Activated T-cell treated with anti-CD3 and anti-CD28 coated beads, Interleukin-2, amount 50 U/mL, for 48 hours (primary cell): ENCODE data around the gene RALGAPA1.
"Not testable (repeated sequence)": the region's sequence is repeated elsewhere in the genome, so short reads cannot be mapped to it uniquely, and the experiment has no call there.

Experiments
- DNase-seq, 2 experiments: peaks; one replicate each; pipeline ENCODE4 v3.0.0-alpha.2; 2020

The RALGAPA1 gene

DNA sequence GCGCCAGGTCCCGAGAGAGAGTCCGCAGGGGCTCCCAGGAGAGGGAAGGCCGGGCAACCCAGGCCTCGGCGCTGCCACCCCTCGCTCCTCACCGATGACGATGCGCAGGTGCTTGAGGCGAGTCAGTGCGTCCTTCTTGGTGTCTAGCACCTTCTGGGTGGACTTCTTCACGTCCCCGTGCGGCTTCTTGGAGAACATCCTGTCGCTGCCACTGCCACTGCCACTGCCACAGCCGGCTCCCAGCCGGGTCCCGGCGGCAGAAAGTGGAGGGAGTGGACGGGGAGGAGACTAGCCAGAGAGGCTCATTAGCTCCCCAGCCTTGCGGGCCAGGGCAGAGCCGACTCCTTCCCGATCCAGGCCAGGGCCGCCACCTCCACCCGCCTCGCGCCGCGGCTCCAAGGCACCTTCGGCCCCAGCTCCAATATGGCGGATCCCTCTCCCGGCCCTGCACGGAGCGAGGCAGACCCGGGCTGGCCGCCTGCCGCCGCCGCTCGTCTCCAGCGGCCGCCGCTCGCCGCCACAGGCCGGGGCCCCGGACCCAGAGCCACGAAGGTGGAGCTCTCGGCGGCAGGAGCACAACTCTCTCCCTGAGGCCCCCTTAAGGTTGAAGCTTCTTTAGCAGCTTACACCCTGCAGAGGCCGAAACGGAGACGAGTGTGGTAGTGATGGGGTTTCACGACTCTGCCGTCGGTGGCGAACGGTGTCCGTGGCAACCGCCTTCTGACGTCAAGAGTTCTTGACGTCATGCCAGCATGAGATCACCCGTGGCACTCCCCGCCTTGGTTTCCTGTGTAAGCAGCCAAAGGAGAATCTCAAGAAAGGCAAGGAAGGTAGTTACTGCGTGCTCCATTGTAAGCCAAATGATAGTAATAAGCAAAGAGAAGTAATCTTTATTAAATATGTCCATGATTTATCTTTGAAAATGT, at the start of gene RALGAPA1:
Gene RALGAPA1, minus strand, starts transcription at position 658 of the 926 bp plus-strand sequence. Its CDS starts 460 bp downstream, at position 198.
- DNase-seq = peak; percentile 89 to 92

DNA sequence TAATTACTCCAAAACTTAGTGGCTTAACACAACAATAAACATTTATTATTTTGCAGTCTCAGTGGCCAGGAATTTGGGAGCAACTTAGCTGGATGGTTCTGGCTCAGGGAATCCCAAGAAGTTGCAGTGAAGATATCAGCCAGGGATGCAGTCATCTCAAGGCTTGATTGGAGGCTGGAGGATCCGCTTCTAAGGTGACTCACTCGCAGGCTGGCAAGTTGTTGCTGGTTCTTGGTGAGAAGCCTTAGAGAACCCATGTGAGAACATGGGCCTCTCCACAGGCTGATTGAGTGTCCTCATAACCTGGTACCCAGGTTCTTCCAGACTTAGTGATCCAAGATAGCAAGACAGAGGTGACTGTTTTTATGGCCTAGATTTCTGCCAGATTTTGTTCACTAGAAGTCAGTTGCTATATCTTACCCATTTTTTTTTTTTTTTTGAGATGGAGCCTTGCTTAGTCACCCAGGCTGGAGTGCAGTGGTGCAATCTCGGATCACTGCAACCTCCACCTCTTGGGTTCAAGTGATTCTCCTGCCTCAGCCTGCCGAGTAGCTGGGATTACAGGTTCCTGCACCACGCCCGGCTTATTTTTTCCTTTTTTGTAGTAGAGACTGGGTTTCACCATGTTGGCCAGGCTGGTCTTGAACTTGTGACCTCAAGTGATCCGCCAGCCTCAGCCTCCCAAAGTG, 49.6 kb upstream of the RALGAPA1 start:
- no peak for DNase-seq

DNA sequence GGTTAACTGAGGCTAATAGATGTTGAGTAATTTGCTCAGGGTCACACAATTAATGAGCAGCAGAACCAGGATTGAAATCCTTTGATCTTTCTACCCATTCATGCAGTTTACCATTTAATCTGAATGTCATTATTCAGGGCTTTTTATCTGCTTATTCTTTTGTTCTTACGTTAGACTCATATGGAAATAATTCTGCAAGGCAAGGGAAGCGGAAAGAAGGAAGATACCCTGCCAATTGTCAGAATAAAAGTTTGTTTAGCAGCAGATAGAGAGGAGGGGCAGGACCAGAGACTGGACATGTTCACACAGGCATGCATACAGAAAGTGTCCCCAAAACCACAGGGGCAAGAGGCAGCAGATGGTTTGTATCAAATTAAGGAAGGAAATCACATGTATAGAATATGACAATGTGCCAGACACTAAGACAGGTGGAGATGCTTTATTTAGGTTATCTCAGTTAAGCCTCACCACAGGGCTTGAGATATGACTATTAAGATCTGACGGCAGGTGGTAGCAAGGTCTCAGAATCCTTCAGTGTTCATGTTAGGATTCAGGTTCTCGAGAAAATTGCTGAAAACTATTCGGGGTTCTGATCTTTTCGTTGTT, 46.9 kb upstream of the RALGAPA1 start:
- no peak for DNase-seq

DNA sequence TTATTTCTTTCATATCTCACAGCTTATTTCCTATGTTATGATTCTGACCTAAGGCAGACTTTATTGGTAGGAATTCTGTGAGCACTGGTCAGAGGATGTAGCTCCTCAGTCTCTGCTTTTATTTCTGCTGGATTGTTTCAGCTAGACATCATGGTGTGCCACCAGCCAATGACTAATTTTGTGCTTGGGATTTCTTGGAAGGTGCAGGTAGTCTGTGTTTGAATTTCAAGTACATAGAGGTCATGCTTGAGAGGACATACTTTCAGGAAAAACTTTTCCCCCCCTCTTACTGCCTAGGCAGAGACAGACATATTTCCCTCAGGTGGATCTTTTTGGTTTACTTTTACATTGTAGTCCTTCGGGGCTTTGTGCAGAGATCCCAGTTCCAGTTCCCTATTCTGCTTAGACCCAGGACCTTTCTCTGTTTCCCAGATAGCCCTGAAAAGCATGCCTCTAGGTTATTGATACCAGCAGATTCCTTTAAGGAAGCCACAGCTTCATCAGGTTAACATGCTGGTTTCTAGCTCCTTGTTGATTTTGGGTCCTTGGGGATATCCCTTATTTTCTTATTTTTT, 45.7 kb upstream of the RALGAPA1 start:
- DNase-seq = no peak

DNA sequence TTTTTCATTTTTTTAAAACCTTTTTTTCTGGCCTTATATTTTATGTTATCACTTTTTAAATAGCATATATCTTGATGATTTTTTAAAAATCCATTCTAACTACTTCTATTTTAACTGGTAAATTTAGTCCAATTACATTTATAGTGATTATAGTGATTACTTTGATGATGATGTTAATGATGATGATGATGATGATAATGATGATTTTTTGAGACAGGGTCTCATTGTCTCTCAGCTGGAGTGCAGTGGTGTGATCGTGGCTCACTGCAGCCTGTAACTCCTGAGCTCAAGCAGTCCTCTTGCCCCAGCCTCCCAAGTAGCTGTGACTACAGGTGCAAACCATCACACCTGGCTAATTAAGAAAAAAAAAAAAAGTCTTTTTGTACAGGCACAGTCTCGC, 44.1 kb upstream of the RALGAPA1 start:
- no peak for DNase-seq

DNA sequence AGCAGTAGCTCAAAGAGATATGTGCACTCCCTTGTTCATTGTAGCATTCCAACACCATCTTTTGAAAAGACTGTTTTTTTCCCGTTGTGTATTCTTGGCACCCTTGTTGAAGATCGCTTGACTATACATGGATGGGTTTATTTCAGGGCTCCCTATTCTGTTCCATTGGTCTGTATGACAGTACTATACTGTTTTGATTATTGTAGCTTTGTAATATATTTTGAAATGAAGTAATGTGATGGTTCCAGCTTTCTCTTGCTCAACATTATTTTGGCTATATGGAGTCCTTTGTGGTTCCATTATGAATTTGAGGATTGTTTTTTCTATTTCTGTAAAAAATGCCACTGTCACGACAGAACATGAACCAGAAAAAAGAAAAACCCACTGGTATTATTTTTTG, 42.7 kb upstream of the RALGAPA1 start:
- DNase-seq = no peak

DNA sequence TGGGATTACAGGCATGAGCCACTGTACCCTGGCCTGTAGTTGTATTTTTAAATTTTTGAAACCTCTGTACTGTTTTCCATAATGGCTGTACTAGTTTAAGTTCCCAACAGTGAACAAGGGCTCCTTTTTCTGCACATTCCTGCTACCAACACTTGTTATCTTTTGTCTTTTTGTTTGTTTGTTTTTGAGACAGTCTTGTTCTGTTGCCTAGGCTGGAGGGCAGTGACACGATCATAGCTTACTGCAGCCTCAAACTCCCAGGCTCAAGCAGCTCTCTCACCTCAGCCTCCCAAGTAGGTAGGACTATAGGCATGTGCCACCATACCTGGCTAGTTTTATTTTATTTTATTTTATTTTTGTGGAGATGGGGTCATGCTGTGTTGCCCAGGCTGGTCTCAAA, 40.0 kb upstream of the RALGAPA1 start:
- DNase-seq = no peak

DNA sequence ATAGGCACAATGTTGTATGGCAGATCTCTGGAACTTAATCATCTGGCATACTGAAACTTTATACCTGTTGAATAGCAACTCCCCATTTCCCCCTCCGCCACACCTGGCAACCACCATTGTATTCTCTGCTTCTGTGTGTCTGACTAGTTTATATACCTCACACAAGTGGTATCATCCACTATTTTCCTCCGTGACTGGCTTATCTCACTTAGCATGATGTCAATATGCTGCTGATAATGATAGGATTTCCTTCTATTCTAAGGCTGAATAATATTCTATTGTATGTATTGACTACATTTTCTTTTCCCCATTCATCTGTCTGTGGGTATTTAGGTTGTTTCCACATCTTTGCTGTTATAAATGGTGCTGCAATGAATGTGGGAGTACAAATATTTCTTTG, 38.5 kb upstream of the RALGAPA1 start:
- no peak for DNase-seq

DNA sequence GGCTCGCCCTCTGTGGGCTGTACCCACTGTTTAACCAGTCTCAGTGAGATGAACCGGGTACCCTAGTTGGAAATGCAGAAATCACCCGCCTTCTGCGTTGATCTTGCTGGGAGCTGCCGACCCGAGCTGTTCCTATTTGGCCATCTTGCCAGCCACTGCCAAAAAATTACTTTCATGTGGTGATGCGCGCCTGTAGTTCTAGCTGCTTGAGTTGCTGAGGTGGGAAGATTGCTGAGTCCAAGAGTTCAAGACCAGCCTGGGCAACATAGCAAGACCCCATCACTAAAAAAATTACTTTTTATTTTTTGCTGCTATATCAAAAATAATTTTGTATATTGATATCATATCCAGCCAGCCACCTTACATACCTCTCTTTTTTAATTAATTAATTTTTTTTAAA, 35.4 kb upstream of the RALGAPA1 start:
- no peak for DNase-seq

DNA sequence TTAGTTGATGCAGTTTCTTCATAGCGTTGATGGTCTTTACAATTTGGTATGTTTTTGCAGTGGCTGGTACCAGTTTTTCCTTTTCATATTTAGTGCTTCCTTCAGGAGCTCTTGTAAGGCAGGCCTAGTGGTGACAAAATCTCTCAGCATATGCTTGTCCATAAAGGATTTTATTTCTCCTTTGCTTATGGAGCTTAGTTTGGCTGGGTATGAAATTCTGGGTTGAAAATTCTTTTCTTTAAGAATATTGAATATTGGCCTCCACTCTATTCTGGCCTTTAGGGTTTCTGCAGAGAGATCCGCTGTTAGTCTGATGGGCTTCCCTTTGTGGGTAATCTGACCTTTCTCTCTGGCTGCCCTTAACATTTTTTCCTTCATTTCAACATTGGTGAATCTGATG, 33.1 kb upstream of the RALGAPA1 start:
- DNase-seq = not testable (repeated sequence)

DNA sequence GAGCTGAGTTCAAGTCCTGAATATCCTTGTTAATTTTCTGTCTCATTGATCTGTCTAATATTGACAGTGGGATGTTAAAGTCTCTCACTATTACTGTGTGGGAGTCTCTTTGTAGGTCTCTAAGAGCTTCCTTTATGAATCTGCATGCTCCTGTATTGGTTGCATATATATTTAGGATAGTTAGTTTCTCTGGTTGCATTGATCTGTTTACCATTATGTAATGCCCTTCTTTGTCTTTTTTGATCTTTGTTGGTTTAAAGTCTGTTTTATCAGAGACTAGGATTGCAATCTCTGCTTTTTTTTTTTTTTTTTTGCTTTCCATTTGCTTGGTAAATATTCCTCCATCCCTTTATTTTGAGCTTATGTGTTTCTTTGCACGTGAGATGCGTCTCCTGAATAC, 32.6 kb upstream of the RALGAPA1 start:
- DNase-seq = not testable (repeated sequence)

DNA sequence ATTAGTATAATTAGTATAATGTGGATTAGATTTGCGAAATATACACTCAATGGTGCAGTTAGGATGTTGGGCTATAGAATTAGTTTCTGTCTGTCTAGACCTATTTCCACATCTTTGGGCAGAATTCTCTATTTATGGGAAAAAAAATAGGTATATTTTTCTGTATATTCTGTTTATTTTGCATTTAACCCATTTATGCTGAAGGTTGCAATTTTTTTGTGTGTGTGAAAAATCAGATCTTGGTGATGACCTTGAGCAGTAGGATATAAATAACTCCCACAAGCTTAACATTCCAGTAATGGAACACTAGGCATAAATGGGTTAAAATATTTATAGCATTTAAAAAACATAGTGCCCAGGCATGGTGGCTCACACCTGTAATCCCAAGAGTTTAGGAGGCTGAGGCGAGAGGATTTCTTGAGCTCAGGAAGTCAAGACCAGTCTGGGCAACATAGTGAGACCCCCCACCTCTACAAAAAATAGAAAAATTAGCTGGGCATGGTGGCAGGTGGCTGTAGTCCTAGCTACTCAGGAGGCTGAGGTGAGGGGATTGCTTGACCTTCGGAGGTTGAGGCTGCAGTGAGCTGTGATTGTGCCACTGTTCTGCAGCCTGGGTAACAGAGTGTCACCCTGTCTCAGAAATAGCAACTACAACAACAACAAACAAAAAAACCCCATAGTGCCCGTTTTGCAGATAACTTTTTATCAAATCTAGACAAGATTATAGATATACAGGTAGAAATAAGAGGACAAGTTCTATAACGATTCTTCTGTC, 26.3 kb upstream of the RALGAPA1 start:
- DNase-seq = no peak

DNA sequence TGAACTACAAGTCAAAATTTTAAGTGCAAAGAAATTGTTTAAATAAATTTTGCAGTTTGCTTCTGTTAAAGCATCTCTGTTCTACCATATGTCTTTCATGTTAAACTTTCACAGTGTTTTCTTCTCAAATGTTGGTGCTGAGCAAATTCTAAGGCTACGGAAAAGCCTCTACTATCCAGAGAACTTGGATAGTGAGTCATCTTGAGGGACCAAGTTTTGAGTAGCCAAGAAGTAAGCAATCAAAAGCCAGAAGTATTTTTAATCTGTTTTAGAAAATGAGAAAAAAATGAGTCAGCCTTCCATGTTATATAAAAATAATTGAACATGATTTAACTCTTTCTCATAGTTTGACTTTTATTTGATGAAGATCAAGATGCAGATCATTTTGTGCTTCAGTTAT, 20.4 kb upstream of the RALGAPA1 start:
- DNase-seq = no peak

DNA sequence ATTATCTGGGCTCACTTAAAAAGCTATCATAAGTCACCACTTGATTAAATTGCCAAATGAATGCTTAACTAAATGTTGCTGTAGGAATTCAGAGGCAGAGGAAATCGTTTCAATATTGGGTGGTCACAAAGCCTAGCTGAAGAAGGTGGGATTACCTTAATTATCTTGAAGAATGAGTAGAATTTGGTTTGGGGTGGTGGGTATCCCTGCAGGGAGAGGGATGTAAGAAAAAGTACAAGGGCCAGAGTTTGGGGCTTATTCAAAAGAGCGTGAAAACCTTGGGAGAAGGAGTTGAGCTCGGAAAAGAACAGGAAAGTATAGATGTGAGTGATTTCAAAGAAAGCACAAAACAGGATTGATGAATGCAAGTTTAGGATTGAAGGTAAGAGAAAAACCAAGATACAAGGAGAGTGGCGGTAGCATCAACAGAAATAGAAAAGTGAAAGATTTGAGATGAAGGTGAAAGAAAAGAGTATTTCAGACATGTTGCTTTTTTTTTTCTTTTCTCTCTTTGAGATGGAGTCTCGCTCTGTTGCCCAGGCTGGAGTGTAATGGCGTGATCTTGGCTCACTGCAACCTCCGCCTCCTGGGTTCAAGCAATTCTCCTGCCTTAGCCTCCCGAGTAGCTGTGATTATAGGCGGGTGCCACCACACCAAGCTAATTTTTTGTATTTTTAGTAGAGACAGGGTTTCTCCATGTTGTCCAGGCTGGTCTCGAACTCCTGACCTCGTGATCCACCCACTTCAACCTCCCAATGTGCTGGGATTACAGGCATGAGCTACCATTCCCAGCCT, 18.8 kb upstream of the RALGAPA1 start:
- no peak for DNase-seq

DNA sequence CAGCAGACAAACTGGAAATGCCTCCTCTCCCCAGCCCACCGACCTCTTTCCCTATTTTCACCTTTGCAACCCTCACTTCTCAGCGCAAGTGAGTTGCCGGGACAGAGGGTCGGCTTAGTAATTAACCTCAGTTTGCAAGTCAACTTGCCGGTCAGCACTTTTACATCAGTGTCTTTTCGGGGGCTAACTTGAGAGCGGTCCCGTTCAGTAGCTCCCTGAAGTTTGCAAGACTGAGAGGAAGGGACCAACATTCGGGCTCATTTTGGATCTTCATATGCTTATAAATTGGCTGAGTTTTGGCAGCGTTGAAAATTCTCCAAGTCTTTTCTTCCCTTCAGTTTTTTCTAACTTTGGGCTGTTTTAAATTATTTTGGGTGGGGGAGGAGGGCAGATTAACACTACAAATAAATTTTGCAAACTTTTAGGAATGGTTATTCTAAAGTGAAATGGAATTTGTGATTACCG, 17.9 kb upstream of the RALGAPA1 start:
- DNase-seq = no peak

DNA sequence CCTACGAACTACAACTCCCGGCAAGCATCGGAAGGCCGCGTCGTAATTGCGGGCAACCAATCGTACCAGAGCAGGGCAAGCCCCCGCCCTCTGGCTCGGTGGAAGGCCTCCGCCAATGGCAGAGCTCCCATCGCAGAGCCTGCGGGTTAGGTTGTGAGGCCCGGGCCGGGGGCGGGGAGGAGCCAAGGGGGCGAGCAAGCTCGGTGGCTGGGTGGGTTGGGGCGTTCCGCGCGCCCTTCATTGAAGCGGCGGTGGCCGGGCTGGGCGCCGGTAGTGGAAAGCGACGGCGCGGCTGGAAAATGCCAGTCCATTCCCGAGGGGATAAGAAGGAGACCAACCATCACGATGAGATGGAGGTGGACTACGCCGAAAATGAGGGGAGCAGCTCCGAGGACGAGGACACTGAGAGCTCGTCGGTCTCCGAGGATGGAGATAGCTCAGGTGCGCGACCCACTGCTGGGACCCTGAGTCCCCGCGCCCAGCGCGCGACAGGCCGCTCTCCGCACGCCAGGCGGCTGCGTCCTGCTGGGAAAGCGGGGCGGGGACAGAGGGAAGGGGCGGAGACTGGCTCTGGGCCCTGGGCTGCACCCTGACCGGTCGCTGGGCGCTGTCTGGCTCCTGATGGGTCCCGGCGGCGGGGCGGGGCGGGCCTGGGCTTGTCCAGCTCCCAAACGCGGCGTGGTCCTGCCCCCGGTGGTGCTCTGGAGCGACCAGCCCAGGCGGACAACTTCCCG, 17.3 kb upstream of the RALGAPA1 start, which contains the start of gene BRMS1L:
Gene BRMS1L, plus strand, starts transcription at position 121 of the 734 bp plus-strand sequence. Its CDS starts 179 bp downstream, at position 300.
- peak; percentile 97 for DNase-seq

DNA sequence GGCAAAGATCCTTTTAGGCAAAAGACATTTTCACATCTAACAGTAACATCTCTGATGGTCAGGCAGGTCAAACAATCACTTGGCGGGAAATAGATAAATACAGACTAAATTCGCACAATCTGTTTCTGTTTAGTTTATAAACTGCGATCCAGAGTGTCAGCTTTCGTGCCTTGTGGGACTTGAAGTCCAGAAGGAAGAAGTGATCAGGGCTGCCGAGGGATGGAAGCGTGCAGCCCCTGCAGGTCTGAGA, 16.8 kb upstream of the RALGAPA1 start:
- DNase-seq = no peak

DNA sequence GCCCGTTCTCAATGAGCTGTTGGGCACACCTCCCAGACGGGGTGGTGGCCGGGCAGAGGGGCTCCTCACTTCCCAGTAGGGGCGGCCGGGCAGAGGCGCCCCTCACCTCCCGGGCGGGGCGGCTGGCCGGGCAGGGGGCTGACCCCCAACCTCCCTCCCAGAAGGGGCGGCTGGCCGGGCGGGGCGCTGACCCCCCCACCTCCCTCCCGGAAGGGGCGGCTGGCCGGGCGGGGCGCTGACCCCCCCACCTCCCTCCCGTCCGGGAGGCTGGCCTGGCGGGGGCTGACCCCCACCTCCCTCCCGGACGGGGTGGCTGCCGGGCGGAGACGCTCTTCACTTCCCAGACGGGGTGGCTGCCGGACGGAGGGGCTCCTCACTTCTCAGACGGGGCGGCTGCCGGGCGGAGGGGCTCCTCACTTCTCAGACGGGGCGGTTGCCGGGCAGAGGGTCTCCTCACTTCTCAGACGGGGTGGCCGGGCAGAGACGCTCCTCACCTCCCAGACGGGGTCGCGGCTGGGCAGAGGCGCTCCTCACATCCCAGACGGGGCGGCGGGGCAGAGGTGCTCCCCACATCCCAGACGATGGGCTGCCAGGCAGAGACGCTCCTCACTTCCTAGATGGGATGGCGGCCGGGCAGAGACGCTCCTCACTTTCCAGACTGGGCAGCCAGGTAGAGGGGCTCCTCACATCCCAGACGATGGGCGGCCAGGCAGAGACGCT, 15.5 kb upstream of the RALGAPA1 start:
- not testable (repeated sequence) for DNase-seq

DNA sequence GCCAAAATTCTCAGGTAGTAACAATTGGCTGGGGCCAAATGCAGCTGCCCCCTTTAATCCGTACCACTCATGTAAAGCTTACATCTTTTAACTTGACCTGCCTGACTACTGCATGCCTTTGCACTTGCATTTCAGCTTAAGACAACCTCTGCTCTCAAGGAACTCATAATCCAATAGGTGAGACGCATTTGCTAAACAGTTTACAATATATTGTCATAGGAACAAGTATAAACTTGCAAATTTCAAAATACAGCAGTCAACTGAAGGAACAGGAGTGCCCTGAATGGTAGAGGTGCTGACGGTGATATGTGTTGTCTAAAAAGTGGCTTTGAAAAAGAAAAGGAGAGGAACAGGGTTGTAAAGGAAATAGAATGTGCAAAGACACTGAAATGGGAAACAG, 13.4 kb upstream of the RALGAPA1 start:
- no peak for DNase-seq
